Stimulated activated naive CD4-positive, alpha-beta T cell treated with Interleukin-2 at 50 U/mL for 16 hours (primary cell): Measurements from ENCODE around the gene VPS16.
"Not testable (repeated sequence)": the region's sequence is repeated elsewhere in the genome, so short reads cannot be mapped to it uniquely, and the experiment has no call there.

Experiments used
- DNase-seq: peaks from one replicate; lab custom pipeline; 2025; lab: John Stamatoyannopoulos, UW

The VPS16 gene

DNA sequence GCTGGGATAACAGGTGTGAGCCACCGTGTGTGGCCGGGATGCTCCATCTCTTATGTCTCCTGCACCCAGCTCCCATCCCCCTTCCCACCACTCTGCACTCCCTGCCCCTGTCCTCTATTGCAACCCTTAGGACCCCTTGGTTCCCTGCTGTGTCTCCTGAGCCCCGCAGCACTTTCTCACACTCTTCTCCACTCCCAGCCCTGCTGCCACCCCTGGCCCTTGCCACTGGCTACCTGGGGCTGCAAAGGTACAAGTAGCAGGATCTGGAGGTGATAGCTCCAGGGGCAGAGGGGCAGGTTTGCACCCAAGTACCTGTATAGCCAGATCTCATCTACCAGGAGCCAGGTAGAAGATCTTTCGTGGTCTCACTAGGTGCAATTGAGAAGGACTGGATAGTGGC lies 33.5 kb upstream of the VPS16 start:
- no peak for DNase-seq

- not testable (repeated sequence) for DNase-seq
Measured at GRCh38 chr20:2807929-2808328, 32.6 kb upstream of the VPS16 start.

GRCh38 chr20:2809690-2810089 lies 30.9 kb upstream of the VPS16 start:
- no peak for DNase-seq

DNA sequence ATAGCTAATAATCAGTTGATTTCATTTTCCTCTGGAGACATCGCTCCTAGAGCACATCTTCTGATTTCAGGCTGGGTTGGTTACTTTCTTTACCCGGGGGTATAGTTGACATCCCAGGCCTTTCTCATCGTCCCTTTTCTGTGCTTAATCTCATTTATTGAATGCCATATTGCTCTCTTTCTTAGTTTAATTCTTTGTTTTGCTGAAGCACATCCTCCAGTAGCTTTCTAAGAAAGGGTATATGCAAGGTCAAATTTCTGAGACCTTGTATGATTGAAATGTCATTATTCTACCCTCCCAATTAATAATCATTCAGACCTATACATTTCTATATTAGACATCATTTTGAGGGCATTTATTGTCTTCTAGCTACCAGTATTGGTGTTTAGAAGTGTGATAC lies 28.4 kb upstream of the VPS16 start:
- DNase-seq, result no peak

DNA sequence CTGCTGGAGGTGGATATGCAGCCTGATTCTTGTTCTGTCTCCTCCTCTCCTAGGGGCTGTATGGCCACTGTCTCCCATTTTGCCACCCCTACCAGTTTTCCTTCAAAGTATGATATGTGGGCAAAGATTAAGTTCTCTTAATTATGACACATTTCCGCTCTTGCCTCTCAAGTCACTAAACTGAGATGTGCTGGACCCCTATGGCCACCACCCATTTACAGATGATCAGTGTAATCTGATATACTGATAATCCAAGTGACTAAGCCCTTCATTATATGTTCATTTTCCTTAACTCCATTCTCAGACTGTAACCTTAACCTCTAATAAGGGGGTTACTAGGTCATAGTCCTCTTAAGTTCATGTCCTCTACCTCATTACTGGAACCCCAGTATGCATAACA lies 26.5 kb upstream of the VPS16 start:
- DNase-seq, result no peak

DNA sequence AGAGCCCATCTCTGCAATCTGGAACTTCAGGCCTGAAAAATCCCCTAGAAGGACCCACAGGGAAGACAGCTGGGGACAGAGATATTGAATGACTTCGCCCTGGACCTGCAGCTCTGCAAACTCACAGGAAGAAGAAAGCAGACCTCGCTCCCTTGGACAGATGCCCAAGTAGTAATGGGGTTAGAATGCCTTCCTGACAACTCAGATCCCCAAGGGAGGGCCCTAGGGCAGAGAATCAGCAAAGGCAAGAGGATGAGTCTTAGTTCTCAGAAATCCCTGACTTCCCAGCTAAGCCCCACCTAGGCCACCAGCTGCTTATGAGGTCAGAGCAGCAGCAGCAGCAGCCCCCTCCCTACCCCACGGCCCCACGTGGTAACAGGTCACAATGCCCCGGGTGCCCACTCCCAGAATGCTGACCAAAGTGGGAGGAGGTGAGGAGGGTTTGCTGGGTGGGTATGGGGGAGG lies 25.9 kb upstream of the VPS16 start, which contains the start of gene C20orf141:
C20orf141 (plus strand) TSS at position 401 of the 465 bp plus-strand sequence. CDS start 198 bp downstream, outside the sequence.
- DNase-seq, result no peak

DNA sequence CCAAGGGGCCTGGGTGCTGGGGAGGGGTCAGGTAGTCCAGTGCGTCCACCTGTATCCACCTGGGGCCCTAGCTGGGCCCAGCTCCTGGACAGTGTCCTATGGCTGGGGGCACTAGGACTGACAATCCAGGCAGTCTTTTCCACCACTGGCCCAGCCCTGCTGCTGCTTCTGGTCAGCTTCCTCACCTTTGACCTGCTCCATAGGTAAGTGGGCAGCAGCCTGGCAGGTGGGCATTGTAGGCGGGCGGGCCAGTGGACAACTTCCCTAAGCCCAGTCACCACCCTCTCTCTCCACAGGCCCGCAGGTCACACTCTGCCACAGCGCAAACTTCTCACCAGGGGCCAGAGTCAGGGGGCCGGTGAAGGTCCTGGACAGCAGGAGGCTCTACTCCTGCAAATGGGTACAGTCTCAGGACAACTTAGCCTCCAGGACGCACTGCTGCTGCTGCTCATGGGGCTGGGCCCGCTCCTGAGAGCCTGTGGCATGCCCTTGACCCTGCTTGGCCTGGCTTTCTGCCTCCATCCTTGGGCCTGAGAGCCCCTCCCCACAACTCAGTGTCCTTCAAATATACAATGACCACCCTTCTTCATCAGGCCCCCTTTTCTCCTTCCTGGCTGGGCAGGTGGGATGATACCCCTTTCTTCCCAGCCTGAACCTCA lies 25.2 kb upstream of the VPS16 start:
- no peak for DNase-seq

GRCh38 chr20:2816030-2816582 lies 24.4 kb upstream of the VPS16 start, which contains the start of gene TMEM239:
Gene TMEM239, plus strand, starts transcription at chr20:2816364. Its CDS starts 191 bp downstream, at chr20:2816555.
- no peak for DNase-seq

- DNase-seq, result no peak
Measured at GRCh38 chr20:2816583-2817340, 23.8 kb upstream of the VPS16 start.

GRCh38 chr20:2817341-2817726 lies 23.2 kb upstream of the VPS16 start:
- DNase-seq, result no peak

DNA sequence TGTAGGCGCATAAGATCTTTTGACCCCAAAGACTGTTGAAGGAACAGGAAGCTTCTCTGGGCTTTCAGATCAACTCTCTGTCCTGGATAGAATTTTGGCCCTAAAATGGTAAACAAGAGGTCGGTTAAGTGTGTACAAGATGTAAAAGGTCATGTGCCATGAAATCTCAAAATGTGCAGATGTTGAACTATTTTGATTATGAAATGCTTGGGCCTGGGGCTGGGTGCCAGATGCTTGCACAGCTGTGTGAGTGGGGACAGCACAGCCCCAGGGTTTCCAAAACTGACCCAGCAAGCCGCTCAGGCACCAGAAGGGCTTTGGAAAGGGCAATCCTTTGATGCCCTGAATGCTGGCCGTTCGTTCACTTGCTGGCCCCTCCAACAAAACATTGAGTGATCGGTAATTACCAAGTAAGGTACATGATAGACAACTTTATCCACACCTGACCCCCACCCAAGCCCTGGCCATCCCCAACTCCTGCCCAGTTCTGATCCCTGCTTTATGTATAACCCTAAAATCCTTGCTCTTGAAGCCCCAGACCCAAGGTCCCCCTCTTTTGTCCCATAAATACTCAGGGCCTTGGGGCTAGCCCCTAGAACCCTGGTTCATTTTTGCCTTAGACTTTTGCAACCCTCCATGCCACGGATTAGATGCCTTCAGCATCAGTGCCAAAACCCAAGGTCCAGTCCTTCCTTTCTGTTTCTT lies 22.5 kb upstream of the VPS16 start:
- DNase-seq, result no peak

- DNase-seq, result no peak
Measured at GRCh38 chr20:2820084-2820895, 20.3 kb upstream of the VPS16 start.

DNA sequence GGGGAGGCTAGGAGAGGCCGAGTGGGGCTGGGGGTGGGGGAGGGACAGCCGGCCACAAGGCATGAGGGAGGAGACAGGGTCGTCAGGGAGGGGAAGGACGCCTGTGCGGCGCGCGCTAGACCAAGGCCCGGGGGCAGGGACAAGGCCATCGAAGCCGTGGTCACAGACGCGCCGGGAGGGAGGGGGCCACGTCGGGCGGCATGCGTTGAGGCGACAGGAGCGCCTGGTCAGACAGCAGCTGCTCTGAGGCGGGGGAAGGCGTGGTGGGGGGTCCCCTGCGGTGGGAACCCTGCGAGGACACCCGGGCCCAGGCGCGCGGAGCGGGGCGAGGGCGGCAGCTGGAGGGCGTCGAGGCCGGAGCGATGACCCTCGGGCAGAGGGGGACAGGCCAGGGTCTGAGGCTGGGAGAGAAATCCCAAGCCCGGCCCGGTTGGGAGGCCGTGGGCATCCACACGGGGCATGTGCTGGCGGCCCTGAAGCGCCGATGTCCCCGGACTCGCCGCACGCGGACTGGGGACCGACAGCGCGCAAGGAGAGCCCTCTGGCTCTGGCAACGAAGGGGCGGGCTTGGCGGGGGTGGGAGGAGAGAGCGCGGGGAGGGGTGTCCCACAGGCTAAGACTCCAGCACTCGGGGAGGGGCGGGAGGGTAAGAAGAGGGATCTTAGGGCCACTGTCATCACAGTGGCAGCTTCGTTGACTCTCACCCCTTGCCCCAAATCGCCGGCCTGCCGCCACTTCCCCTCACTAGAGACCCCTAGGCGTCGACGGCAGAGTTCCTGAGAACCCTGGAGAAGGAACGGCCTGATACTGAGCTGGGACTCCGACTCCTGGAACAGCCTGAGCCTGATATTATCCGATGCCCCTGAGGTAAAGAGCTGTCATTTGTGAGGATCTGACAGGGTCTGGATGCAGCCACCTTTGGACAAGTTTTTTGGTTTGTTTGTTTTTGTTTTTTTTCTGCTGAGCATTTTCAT lies 19.4 kb upstream of the VPS16 start:
- DNase-seq, result no peak

DNA sequence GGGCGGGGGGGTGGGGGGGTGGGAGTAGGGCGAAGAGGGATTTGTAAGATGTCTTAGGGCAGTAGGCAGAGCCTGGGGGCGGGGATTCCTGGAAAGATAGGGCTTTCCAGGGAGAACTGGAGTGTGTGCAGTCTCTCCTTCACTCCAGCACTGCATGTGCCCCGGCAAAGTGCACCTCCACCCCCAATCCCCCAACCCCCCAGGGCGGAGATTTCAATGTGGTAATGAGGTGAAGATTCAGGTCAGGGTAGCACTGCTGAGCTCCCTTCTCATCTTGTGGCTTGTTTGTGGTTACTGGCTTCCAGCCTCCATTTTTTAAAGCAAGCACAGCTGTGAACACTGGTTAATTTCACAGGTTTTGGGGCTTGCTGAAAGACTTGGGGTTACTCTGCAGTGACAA lies 18.5 kb upstream of the VPS16 start:
- DNase-seq, result peak; percentile 16

GRCh38 chr20:2825761-2826160 lies 14.8 kb upstream of the VPS16 start:
- DNase-seq, result no peak

GRCh38 chr20:2826655-2827054 lies 13.9 kb upstream of the VPS16 start:
- no peak for DNase-seq

DNA sequence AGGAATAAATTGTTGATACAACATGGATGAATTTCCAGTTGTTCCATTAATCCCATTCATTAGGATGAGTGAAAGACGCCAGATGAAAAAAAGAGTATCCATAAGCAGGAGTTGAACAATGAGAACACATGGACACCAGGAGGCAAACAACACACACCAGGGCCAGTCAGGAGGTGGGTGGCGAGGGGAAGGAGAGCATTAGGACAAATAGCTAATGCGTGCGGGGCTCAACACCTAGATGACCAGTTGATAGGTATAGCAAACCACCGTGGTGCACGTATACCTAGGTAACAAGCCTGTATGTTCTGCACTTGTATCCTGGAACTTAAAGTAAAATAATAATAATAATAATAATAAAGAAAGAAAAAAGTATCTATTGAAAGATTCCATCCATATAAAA lies 11.2 kb upstream of the VPS16 start:
- DNase-seq, result no peak

DNA sequence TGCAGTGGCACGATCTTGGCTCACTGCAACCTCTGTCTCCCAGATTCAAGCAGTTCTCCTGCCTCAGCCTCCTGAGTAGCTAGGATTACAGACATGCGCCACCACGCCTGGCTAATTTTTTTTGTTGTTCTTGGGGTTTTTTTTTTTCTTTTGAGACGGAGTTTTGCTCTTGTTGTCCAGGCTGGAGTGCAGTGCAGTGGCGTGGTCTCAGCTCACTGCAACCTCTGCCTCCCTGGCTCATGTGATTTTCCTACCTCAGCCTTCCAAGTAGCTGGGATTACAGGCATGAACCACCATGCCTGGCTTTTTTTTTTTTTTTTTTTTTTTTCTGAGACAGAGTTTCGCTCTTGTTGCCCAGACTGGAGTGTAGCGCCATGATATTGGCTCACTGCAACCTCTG lies 9.3 kb upstream of the VPS16 start:
- DNase-seq, result not testable (repeated sequence)

GRCh38 chr20:2833761-2834160 lies 6.8 kb upstream of the VPS16 start:
- DNase-seq, result no peak

DNA sequence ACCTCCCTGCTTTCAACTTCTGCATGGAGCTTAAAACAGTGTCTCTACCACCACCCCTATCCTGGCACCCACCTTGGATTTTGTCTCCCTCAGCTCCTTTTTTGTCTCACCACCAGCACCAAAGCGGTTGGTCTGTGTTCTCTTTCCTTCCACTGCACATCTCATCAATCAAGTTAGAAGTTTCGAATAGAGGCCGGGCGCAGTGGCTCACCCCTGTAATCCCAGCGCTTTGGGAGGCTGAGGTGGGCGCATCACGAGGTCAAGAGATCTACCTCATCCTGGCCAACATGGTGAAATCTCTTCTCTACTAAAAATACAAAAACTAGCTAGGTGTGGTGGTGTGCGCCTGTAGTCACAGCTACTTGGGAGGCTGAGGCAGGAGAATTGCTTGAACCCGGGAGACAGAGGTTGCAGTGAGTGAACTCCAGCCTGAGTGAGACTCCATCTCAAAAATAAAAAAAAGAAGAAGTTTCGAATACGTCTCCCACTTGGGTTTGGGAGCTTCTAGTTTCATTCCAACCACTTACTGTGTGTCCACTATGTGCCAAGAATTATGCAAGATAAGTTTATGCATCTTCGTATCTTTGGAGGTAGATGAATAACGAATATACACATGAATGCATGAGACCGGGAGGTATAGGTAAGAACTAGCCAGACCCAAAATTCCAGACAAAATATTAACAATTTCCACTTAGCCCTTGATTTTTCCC lies 6.0 kb upstream of the VPS16 start:
- DNase-seq, result no peak
